HEK293 (cell line): Measurements from ENCODE around the gene ZSWIM1.

Experiments used
- BCL11B ChIP-seq: fragments of 450-650 bp; formaldehyde crosslinking; IDR thresholded peaks from 2 replicates; pipeline ENCODE4 v1.5.1; 2016; ENCODE audit warnings: low read depth, missing biosample characterization, missing genetic modification characterization
- GLIS1 ChIP-seq: fragments of 450-650 bp; formaldehyde crosslinking; IDR thresholded peaks from 2 replicates; pipeline ENCODE4 v1.5.1; 2016; ENCODE audit warnings: missing biosample characterization, missing genetic modification characterization
- HOXA7 ChIP-seq: sonication (generic); formaldehyde crosslinking; IDR thresholded peaks from 2 replicates; pipeline ENCODE4 v1.8.1; 2022; ENCODE audit warnings: missing genetic modification reagents, borderline replicate concordance
- HOXD13 ChIP-seq: sonication (generic); formaldehyde crosslinking; IDR thresholded peaks from 2 replicates; pipeline ENCODE4 v1.8.0; 2022; ENCODE audit warnings: missing genetic modification reagents, borderline replicate concordance
- IKZF3 ChIP-seq: fragments of 450-650 bp; IDR thresholded peaks from 2 replicates; pipeline ENCODE4 v1.5.0; 2018; ENCODE audit warnings: missing biosample characterization, mild to moderate bottlenecking, missing genetic modification characterization, moderate library complexity
- KLF1 ChIP-seq: fragments of 450-650 bp; formaldehyde crosslinking; IDR thresholded peaks from 2 replicates; pipeline ENCODE4 v1.5.1; 2016; ENCODE audit warnings: missing biosample characterization, missing genetic modification characterization
- KLF8 ChIP-seq: fragments of 450-650 bp; formaldehyde crosslinking; IDR thresholded peaks from 2 replicates; pipeline ENCODE4 v1.5.1; 2016; ENCODE audit warnings: missing biosample characterization, missing genetic modification characterization
- SALL2 ChIP-seq: fragments of 450-650 bp; formaldehyde crosslinking; IDR thresholded peaks from 2 replicates; pipeline ENCODE4 v1.5.0; 2017; ENCODE audit warnings: missing biosample characterization, mild to moderate bottlenecking, missing genetic modification characterization, borderline replicate concordance
- SP7 ChIP-seq: fragments of 450-650 bp; formaldehyde crosslinking; IDR thresholded peaks from 2 replicates; pipeline ENCODE4 v1.5.1; 2016; ENCODE audit warnings: missing biosample characterization, missing genetic modification characterization
- ZBTB1 ChIP-seq: fragments of 450-650 bp; formaldehyde crosslinking; IDR thresholded peaks from 2 replicates; pipeline ENCODE4 v1.5.1; 2016; ENCODE audit warnings: missing biosample characterization, missing genetic modification characterization
- ZBTB17 ChIP-seq: fragments of 450-650 bp; formaldehyde crosslinking; IDR thresholded peaks from 2 replicates; pipeline ENCODE4 v1.5.1; 2016; ENCODE audit warnings: missing biosample characterization, missing genetic modification characterization
- ZBTB21 ChIP-seq: fragments of 450-650 bp; formaldehyde crosslinking; IDR thresholded peaks from 2 replicates; pipeline ENCODE4 v1.5.1; 2017; ENCODE audit warnings: missing biosample characterization, missing genetic modification characterization
- ZNF133 ChIP-seq: fragments of 450-650 bp; formaldehyde crosslinking; IDR thresholded peaks from 2 replicates; pipeline ENCODE4 v1.5.1; 2016; ENCODE audit warnings: missing biosample characterization, missing genetic modification characterization
- ZNF202 ChIP-seq: fragments of 450-650 bp; formaldehyde crosslinking; IDR thresholded peaks from 2 replicates; pipeline ENCODE4 v1.5.1; 2016; ENCODE audit warnings: missing biosample characterization, missing genetic modification characterization, borderline replicate concordance
- ZNF211 ChIP-seq: fragments of 450-650 bp; formaldehyde crosslinking; IDR thresholded peaks from 2 replicates; pipeline ENCODE4 v1.5.1; 2016; ENCODE audit warnings: low read depth, missing biosample characterization, missing genetic modification characterization
- ZNF221 ChIP-seq: fragments of 450-650 bp; formaldehyde crosslinking; IDR thresholded peaks from 2 replicates; pipeline ENCODE4 v1.5.1; 2017; ENCODE audit warnings: missing biosample characterization, missing genetic modification characterization, borderline replicate concordance
- ZNF274 ChIP-seq, 2 experiments: fragments of 200-500 bp in 1 of 2; fragments of 450-650 bp in 1 of 2; sonication (Bioruptor generic) in 1 of 2; formaldehyde crosslinking in 1 of 2; IDR thresholded peaks; 2 replicates each; pipeline versions ENCODE4 v1.5.1 to v1.6.1; 2014 to 2016; ENCODE audit warnings: borderline replicate concordance in 1 of 2, inconsistent platforms in 1 of 2, low read length in 1 of 2, missing biosample characterization in 1 of 2, missing genetic modification characterization in 1 of 2
- ZNF311 ChIP-seq: fragments of 450-650 bp; formaldehyde crosslinking; IDR thresholded peaks from 2 replicates; pipeline ENCODE4 v1.5.1; 2017; ENCODE audit warnings: missing biosample characterization, missing genetic modification characterization, borderline replicate concordance
- ZNF324 ChIP-seq: fragments of 450-650 bp; formaldehyde crosslinking; IDR thresholded peaks from 2 replicates; pipeline ENCODE4 v1.5.1; 2016; ENCODE audit warnings: missing biosample characterization, missing genetic modification characterization
- ZNF350 ChIP-seq: fragments of 450-650 bp; formaldehyde crosslinking; IDR thresholded peaks from 2 replicates; pipeline ENCODE4 v1.5.0; 2017; ENCODE audit warnings: missing biosample characterization, mild to moderate bottlenecking, missing genetic modification characterization
- ZNF37A ChIP-seq: fragments of 450-650 bp; IDR thresholded peaks from 2 replicates; pipeline ENCODE4 v1.5.1; 2018; ENCODE audit warnings: missing biosample characterization, missing genetic modification characterization
- ZNF423 ChIP-seq: fragments of 450-650 bp; formaldehyde crosslinking; IDR thresholded peaks from 2 replicates; pipeline ENCODE4 v1.5.1; 2016; ENCODE audit warnings: missing biosample characterization, missing genetic modification characterization
- ZNF426 ChIP-seq: fragments of 450-650 bp; formaldehyde crosslinking; IDR thresholded peaks from 2 replicates; pipeline ENCODE4 v1.5.1; 2017; ENCODE audit warnings: missing biosample characterization, missing genetic modification characterization, mild to moderate bottlenecking, inconsistent platforms, moderate library complexity
- ZNF529 ChIP-seq: fragments of 450-650 bp; formaldehyde crosslinking; IDR thresholded peaks from 2 replicates; pipeline ENCODE4 v1.5.1; 2017; ENCODE audit warnings: missing genetic modification characterization, missing biosample characterization; ENCODE audit not compliant: insufficient replicate concordance
- ZNF558 ChIP-seq: fragments of 450-650 bp; formaldehyde crosslinking; IDR thresholded peaks from 2 replicates; pipeline ENCODE4 v1.5.1; 2016; ENCODE audit warnings: missing biosample characterization, missing genetic modification characterization
- ZNF624 ChIP-seq: fragments of 450-650 bp; formaldehyde crosslinking; IDR thresholded peaks from 2 replicates; pipeline ENCODE4 v1.5.1; 2017; ENCODE audit warnings: missing biosample characterization, missing genetic modification characterization
- ZNF629 ChIP-seq: fragments of 450-650 bp; formaldehyde crosslinking; IDR thresholded peaks from 2 replicates; pipeline ENCODE4 v1.5.1; 2017; ENCODE audit warnings: missing biosample characterization, missing genetic modification characterization
- ZNF707 ChIP-seq: fragments of 450-650 bp; formaldehyde crosslinking; IDR thresholded peaks from 2 replicates; pipeline ENCODE4 v1.5.1; 2016; ENCODE audit warnings: missing biosample characterization, missing genetic modification characterization
- ZSCAN16 ChIP-seq: fragments of 450-650 bp; formaldehyde crosslinking; IDR thresholded peaks from 2 replicates; pipeline ENCODE4 v1.5.1; 2016; ENCODE audit warnings: missing biosample characterization, missing genetic modification characterization
- ZSCAN30 ChIP-seq: fragments of 450-650 bp; IDR thresholded peaks from 2 replicates; pipeline ENCODE4 v1.5.1; 2018; ENCODE audit warnings: missing biosample characterization, mild to moderate bottlenecking, missing genetic modification characterization, moderate library complexity
- TF ChIP-seq, protein P1 (sequence below): fragments of 450-650 bp; formaldehyde crosslinking; IDR thresholded peaks from 2 replicates; pipeline ENCODE4 v1.5.1; 2016; ENCODE audit warnings: missing biosample characterization, missing genetic modification characterization
- TF ChIP-seq, protein P2 (sequence below): fragments of 450-650 bp; formaldehyde crosslinking; IDR thresholded peaks from 2 replicates; pipeline ENCODE4 v1.5.1; 2016; ENCODE audit warnings: missing biosample characterization, missing genetic modification characterization
- TF ChIP-seq, protein P3 (sequence below): fragments of 450-650 bp; formaldehyde crosslinking; IDR thresholded peaks from 2 replicates; pipeline ENCODE4 v1.5.1; 2016; ENCODE audit warnings: missing biosample characterization, missing genetic modification characterization
- TF ChIP-seq, protein P4 (sequence below): fragments of 450-650 bp; formaldehyde crosslinking; IDR thresholded peaks from 2 replicates; pipeline ENCODE4 v1.5.1; 2017; ENCODE audit warnings: missing biosample characterization, missing genetic modification characterization

The ZSWIM1 gene

DNA sequence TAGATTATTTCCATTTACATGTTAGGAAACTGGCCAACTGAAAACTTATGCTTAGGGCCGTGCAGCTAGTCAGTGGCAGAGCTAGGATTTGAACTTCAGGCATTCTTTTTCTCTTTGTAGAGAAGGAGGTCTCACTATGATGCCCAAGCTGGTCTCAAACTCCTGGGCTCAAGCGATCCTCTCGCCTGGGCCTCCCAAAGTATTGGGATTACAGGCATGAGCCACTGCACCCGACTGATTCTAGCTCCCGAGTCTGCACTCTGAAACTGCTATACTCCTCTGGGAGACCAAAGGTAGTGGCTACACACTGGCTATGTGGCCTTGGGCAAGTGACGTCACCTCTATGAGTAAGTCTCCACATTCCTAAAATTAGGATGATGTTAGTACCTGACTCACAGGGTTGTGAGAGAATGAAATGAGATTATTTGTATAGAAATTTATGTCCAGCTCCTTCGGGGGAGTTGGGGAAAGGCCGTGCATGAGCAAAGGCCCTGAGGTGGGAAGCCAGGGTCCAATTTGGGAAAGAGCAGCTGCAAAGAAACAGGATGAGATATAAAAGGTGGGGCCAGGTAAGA is 24.6 kb downstream of the ZSWIM1 start (continued):
- no peak for TF ChIP-seq ZSCAN30 (tag by site-specific recombination)
- no peak for TF ChIP-seq ZNF211 (tag by site-specific recombination)
- TF ChIP-seq ZBTB17 (tag by site-specific recombination): no peak
- no peak for TF ChIP-seq ZSCAN16 (tag by site-specific recombination)
- TF ChIP-seq HOXA7 (CRISPR knock-in tag): no peak
- no peak for TF ChIP-seq ZNF221
- TF ChIP-seq ZNF324 (tag by site-specific recombination): no peak
- peak; percentile 94 for TF ChIP-seq ZNF629 (tag by site-specific recombination)
- no peak for TF ChIP-seq ZNF311 (tag by site-specific recombination)
- no peak for TF ChIP-seq BCL11B (tag by site-specific recombination)
- TF ChIP-seq GLIS1 (tag by site-specific recombination): 0 out of 2 replicates have a peak, but pooled peaks have one; percentile 10
- no peak for TF ChIP-seq ZNF37A (tag by site-specific recombination)
- TF ChIP-seq, protein P1, sequence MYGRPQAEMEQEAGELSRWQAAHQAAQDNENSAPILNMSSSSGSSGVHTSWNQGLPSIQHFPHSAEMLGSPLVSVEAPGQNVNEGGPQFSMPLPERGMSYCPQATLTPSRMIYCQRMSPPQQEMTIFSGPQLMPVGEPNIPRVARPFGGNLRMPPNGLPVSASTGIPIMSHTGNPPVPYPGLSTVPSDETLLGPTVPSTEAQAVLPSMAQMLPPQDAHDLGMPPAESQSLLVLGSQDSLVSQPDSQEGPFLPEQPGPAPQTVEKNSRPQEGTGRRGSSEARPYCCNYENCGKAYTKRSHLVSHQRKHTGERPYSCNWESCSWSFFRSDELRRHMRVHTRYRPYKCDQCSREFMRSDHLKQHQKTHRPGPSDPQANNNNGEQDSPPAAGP (tag by site-specific recombination): 0 out of 2 replicates have a peak, but pooled peaks have one; percentile 42
- TF ChIP-seq, protein P2, sequence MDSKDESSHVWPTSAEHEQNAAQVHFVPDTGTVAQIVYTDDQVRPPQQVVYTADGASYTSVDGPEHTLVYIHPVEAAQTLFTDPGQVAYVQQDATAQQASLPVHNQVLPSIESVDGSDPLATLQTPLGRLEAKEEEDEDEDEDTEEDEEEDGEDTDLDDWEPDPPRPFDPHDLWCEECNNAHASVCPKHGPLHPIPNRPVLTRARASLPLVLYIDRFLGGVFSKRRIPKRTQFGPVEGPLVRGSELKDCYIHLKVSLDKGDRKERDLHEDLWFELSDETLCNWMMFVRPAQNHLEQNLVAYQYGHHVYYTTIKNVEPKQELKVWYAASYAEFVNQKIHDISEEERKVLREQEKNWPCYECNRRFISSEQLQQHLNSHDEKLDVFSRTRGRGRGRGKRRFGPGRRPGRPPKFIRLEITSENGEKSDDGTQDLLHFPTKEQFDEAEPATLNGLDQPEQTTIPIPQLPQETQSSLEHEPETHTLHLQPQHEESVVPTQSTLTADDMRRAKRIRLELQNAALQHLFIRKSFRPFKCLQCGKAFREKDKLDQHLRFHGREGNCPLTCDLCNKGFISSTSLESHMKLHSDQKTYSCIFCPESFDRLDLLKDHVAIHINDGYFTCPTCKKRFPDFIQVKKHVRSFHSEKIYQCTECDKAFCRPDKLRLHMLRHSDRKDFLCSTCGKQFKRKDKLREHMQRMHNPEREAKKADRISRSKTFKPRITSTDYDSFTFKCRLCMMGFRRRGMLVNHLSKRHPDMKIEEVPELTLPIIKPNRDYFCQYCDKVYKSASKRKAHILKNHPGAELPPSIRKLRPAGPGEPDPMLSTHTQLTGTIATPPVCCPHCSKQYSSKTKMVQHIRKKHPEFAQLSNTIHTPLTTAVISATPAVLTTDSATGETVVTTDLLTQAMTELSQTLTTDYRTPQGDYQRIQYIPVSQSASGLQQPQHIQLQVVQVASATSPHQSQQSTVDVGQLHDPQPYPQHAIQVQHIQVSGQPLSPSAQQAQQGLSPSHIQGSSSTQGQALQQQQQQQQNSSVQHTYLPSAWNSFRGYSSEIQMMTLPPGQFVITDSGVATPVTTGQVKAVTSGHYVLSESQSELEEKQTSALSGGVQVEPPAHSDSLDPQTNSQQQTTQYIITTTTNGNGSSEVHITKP (tag by site-specific recombination): no peak
- TF ChIP-seq ZNF274 (IDR thresholded peaks at IDR 0.05; ENCODE audit: low read length): no peak
- no peak for TF ChIP-seq ZNF274 (tag by site-specific recombination; IDR thresholded peaks at IDR 0.05; ENCODE audit: borderline replicate concordance)
- no peak for TF ChIP-seq ZNF202 (tag by site-specific recombination)
- TF ChIP-seq, protein P3, sequence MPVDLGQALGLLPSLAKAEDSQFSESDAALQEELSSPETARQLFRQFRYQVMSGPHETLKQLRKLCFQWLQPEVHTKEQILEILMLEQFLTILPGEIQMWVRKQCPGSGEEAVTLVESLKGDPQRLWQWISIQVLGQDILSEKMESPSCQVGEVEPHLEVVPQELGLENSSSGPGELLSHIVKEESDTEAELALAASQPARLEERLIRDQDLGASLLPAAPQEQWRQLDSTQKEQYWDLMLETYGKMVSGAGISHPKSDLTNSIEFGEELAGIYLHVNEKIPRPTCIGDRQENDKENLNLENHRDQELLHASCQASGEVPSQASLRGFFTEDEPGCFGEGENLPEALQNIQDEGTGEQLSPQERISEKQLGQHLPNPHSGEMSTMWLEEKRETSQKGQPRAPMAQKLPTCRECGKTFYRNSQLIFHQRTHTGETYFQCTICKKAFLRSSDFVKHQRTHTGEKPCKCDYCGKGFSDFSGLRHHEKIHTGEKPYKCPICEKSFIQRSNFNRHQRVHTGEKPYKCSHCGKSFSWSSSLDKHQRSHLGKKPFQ: no peak
- no peak for TF ChIP-seq ZNF350
- TF ChIP-seq HOXD13: no peak
- no peak for TF ChIP-seq ZBTB1 (tag by site-specific recombination)
- no peak for TF ChIP-seq KLF1 (tag by site-specific recombination)
- peak; percentile 36 for TF ChIP-seq KLF8 (tag by site-specific recombination)
- no peak for TF ChIP-seq ZNF707 (tag by site-specific recombination)
- no peak for TF ChIP-seq ZNF558 (tag by site-specific recombination)
- no peak for TF ChIP-seq SALL2
- TF ChIP-seq ZNF133 (tag by site-specific recombination): no peak
- TF ChIP-seq ZNF529 (tag by site-specific recombination): no peak
- TF ChIP-seq ZNF426 (tag by site-specific recombination): no peak
- TF ChIP-seq, protein P4, sequence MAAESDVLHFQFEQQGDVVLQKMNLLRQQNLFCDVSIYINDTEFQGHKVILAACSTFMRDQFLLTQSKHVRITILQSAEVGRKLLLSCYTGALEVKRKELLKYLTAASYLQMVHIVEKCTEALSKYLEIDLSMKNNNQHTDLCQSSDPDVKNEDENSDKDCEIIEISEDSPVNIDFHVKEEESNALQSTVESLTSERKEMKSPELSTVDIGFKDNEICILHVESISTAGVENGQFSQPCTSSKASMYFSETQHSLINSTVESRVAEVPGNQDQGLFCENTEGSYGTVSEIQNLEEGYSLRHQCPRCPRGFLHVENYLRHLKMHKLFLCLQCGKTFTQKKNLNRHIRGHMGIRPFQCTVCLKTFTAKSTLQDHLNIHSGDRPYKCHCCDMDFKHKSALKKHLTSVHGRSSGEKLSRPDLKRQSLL (tag by site-specific recombination): no peak
- TF ChIP-seq ZBTB21 (tag by site-specific recombination): peak; percentile 77
- peak; percentile 58 for TF ChIP-seq SP7 (tag by site-specific recombination)
- TF ChIP-seq ZNF423: no peak
- TF ChIP-seq IKZF3 (tag by site-specific recombination): no peak
- TF ChIP-seq ZNF624 (tag by site-specific recombination): no peak
